Measurements from ENCODE around the gene SCTR.

DNA sequence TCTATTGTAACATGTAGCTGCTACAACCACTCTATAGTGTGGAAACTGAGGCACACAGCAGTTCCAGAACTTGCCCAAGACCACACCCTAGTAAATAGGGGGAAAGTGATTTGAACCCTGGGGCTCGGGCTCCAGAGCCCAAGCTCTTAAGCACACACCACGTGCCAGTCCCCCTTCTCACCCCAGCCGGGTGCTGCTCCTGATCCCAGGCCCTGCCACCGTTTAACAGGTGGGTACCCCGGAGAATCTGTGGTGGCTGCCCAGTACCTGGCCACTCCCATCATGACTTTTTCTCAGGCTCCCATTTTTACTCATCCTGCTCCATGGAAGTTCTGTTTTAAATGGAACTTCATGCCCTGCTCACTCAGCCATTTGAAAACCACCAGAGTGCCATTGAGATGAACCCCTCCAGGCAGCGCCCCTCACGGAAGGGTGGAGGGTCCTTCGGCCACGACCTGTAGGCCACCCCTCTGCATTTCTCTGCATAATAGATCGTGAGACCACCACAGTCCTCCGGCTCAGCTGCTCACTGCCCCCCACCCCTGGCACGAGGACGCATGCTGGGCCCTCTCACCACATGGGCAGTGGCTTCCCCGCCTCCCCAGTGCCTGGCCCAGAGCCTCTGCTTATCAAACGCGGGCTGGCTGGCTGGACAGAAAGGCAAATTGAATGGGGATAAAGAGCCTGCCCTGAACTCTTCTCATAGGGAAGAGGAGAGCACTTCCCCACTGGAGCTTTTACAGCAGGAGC is 50.5 kb downstream of the SCTR start:
- TF ChIP-seq CTCF (IDR thresholded peaks at IDR 0.05) = no peak
- TF ChIP-seq POLR2A (IDR thresholded peaks at IDR 0.05) = no peak
- no peak for TF ChIP-seq POLR2AphosphoS5 (IDR thresholded peaks at IDR 0.05)
- no peak for TF ChIP-seq EP300 (IDR thresholded peaks at IDR 0.05)
